Heart right ventricle (tissue), 16 donors: ENCODE measurements around the gene INPP4B. TPM values are rescaled to one million over a fixed set of nuclear protein-coding genes. Genes with fewer than 3 reads are reported as not detected.

Experiments
- ATAC-seq, 8 donors: fragments of 200-7000 bp; cut with Tn5 transposase; one replicate each; pipeline ENCODE4 v1.9.1; 2020; ENCODE audit warnings: mild to moderate bottlenecking in 8 of 8, moderate library complexity in 8 of 8, moderate number of reproducible peaks in 1 of 8
- DNase-seq, 2 donors: peaks; one replicate each; pipeline ENCODE4 v3.0.0-alpha.2; 2020
- H3K27ac ChIP-seq, 10 donors: fragments of 200-600 bp; sonication (generic) in 2 of 10; one replicate each; pipeline versions ENCODE4 v1.5.0 to v1.8.0; 2020 to 2022; ENCODE audit warnings: mild to moderate bottlenecking in 3 of 10
- H3K27me3 ChIP-seq, 7 donors: fragments of 200-600 bp; one replicate each; pipeline ENCODE4 v1.8.0; 2021 to 2022; ENCODE audit warnings: mild to moderate bottlenecking in 2 of 7
- H3K36me3 ChIP-seq, 9 donors: fragments of 200-600 bp; sonication (generic) in 1 of 9; one replicate each; pipeline versions ENCODE4 v1.5.0 to v1.8.0; 2020 to 2022; ENCODE audit warnings: mild to moderate bottlenecking in 2 of 9
- H3K4me1 ChIP-seq, 9 donors: fragments of 200-600 bp; sonication (generic) in 1 of 9; one replicate each; pipeline versions ENCODE4 v1.5.0 to v1.8.0; 2020 to 2022; ENCODE audit warnings: mild to moderate bottlenecking in 4 of 9
- H3K4me3 ChIP-seq, 10 donors: fragments of 200-600 bp; sonication (generic) in 2 of 10; one replicate each; pipeline versions ENCODE4 v1.5.0 to v1.8.0; 2020 to 2022; ENCODE audit warnings: mild to moderate bottlenecking in 7 of 10, moderate library complexity in 2 of 10
- H3K9me3 ChIP-seq, 11 donors: fragments of 200-600 bp in 10 of 11; sonication (generic) in 2 of 11; one replicate each; pipeline versions ENCODE4 v1.5.0 to v1.8.0; 2013 to 2022; ENCODE audit warnings: mild to moderate bottlenecking in 2 of 11, control low read depth in 1 of 11, moderate library complexity in 1 of 11
- CTCF ChIP-seq, 9 donors: fragments of 200-600 bp; sonication (generic) in 2 of 9; IDR thresholded peaks; one replicate each; pipeline versions ENCODE4 v1.5.0 to v1.8.0; 2021 to 2022; ENCODE audit warnings: antibody characterized with exemption in 9 of 9, mild to moderate bottlenecking in 5 of 9, moderate library complexity in 1 of 9
- WGBS, 2 donors: extraction: QIAGEN DNeasy Blood & Tissue Kit; methylation state at CpG; one replicate each; pipeline ENCODE4 v1.1.7; 2013; ENCODE audit warnings: inconsistent platforms in 1 of 2; 5-methylcytosine and 5-hydroxymethylcytosine counted together
- intact Hi-C, 10 donors: fragments of 100-400 bp; cut with DNase I; formaldehyde crosslinking; loops; one replicate each; pipeline versions ENCODE4 v1.11.1 to v1.14.2; 2022
- polyA plus RNA-seq, 2 donors: library from polyadenylated mRNA; stranded (reverse); fragments of 200-250 nt; gene quantifications; one replicate each; pipeline ENCODE4 v1.2.3, GENCODE V29; 2013
- total RNA-seq, 10 donors: library from RNA; stranded (reverse); fragmentation: NEBNext Ultra II Directional in 3 of 10; extraction: Animal tissue kit (Norgen Biotek cat#: 25700) in 3 of 10; gene quantifications; one replicate each; pipeline versions ENCODE4 v1.2.1 to v1.2.4, GENCODE V29; 2021 to 2023
- donor health status: Arrhythmogenic right ventricular cardiomyopathy.
- donor health status: ischemic (EF 13 %, LVEDD 7.1; RV severe dilation, severe dysfunction).
- donor health status: healthy with polysubstance abuse.
- donor health status: DM: no; HTN: yes; CAD: no.
- donor health status: DM: no; HTN: no; CAD: no.
- donor health status: ischemic (EF 25% LVEDD 6.9; RV normal size, moderate dysfunction).
- donor health status: ischemic (EF 25% LVEDD 5.7; RV mildly dilated, moderate dysfunction).
- donor health status: healthy.
- donor health status: DM: yes; HTN: yes; CAD: no.
- donor health status: Ischemic cardiomyopathy.
- donor health status: ischemic (EF 35%, LVEDD 5.7; RV mildly dilated, moderate dysfunction).
- donor health status: nonischemic (EF 11% LVEDD 7.7; RV severe dilation, severe dysfunction).
- donor health status: DM: yes; HTN: yes; CAD: no.
- donor health status: PGD.
- donor health status: ischemic (EF 29% LVEDD 5.4; RV normal size, mild dysfunction).
- donor health status: nonischemic (EF 23%, LVEDD 6.1; RV moderate dilation, normal function).

The INPP4B gene
- total and polyA plus RNA-seq, 12 donors = 3.7 to 100.0 (median 39.1) TPM

GRCh38 chr4:142700531-142700930 is 145.6 kb downstream of the INPP4B start:
- intact Hi-C loops = no loop called here
- TF ChIP-seq CTCF (IDR thresholded peaks at IDR 0.05) = no peak
- no peaks in the 10 kb centered on the region for H3K9me3 ChIP-seq

GRCh38 chr4:142698552-142698951 is 147.5 kb downstream of the INPP4B start:
- no peaks in the 10 kb centered on the region for H3K36me3 ChIP-seq
- 88 to 93% methylated on average over 1 of the region's 1 CpG for WGBS, 2 donors
- no peak overlapping the region for H3K27ac ChIP-seq
- ATAC-seq = no peak
- peaks cover 0 to 25% (median 9%) of the 10 kb centered on the region in 9 donors for H3K4me1 ChIP-seq
- no peaks in the 10 kb centered on the region for H3K27me3 ChIP-seq
- H3K4me3 ChIP-seq = no peak overlapping the region
- no peak for DNase-seq
- H3K9me3 ChIP-seq = no peaks in the 10 kb centered on the region
- intact Hi-C loops = no loop called here
- no peak for TF ChIP-seq CTCF (IDR thresholded peaks at IDR 0.05)

More at GRCh38 chr4:142700531-142700930, 145.6 kb downstream of the INPP4B start:
- Histone ChIP-seq H3K4me1 (peaks cover 0 to 22% (median 9%) of the 10 kb centered on the region in 9 donors), H3K36me3 (no peaks in the 10 kb centered on the region), H3K4me3 (no peak overlapping the region), H3K27me3 (no peaks in the 10 kb centered on the region), H3K27ac (no peak overlapping the region)
- no peak for DNase-seq
- ATAC-seq = no peak

GRCh38 chr4:142697928-142698327 is 148.2 kb downstream of the INPP4B start:
- Histone ChIP-seq H3K27me3 (no peaks in the 10 kb centered on the region), H3K9me3 (no peaks in the 10 kb centered on the region), H3K4me3 (no peak overlapping the region), H3K4me1 (peaks cover 0 to 25% (median 9%) of the 10 kb centered on the region in 9 donors), H3K36me3 (no peaks in the 10 kb centered on the region), H3K27ac (no peak overlapping the region)
- ATAC-seq (no peak), DNase-seq (no peak)
- 91 to 98% methylated on average over 1 of the region's 1 CpG for WGBS, 2 donors
- intact Hi-C loops = no loop called here
- no peak for TF ChIP-seq CTCF (IDR thresholded peaks at IDR 0.05)

- intact Hi-C loops = no loop called here
- 73 to 74% methylated on average over 2 of the region's 2 CpGs for WGBS, 2 donors
- Histone ChIP-seq H3K4me1 (peaks cover 0 to 25% (median 9%) of the 10 kb centered on the region in 9 donors), H3K27ac (peak overlapping the region in 1 of 10 donors; percentile 10), H3K9me3 (no peaks in the 10 kb centered on the region), H3K27me3 (no peaks in the 10 kb centered on the region), H3K36me3 (no peaks in the 10 kb centered on the region), H3K4me3 (no peak overlapping the region)
- no peak for TF ChIP-seq CTCF (IDR thresholded peaks at IDR 0.05)
- ATAC-seq (no peak), DNase-seq (no peak)
Measured at GRCh38 chr4:142697320-142697719, 148.8 kb downstream of the INPP4B start.
